GM18907 (cell line): Measurements from ENCODE around the gene ZNF609.

Experiments used
- ATAC-seq: cut with Tn5 transposase; IDR thresholded peaks from one replicate; pipeline ENCODE4 v1.9.1; 2021; ENCODE audit warnings: mild to moderate bottlenecking, moderate library complexity; ENCODE audit not compliant: unreplicated experiment

The ZNF609 gene

GRCh38 chr15:64530918-64531317 is 70.5 kb downstream of the ZNF609 start:
- no peak for ATAC-seq

- no peak for ATAC-seq
These were observed 72.3 kb downstream of the ZNF609 start for GRCh38 chr15:64532521-64533315.

GRCh38 chr15:64535460-64536243 is 75.3 kb downstream of the ZNF609 start:
- no peak for ATAC-seq

- no peak for ATAC-seq
These were observed 76.0 kb downstream of the ZNF609 start for GRCh38 chr15:64536244-64536836.

- ATAC-seq: no peak
These were observed 81.7 kb downstream of the ZNF609 start for GRCh38 chr15:64542091-64542490.

- ATAC-seq: no peak
These were observed 84.1 kb downstream of the ZNF609 start for GRCh38 chr15:64544450-64544849.

- ATAC-seq: no peak
These were observed 86.9 kb downstream of the ZNF609 start for GRCh38 chr15:64547275-64547674.

GRCh38 chr15:64548235-64548634 is 87.9 kb downstream of the ZNF609 start:
- ATAC-seq: no peak

- no peak for ATAC-seq
These were observed 89.5 kb downstream of the ZNF609 start for GRCh38 chr15:64549860-64550259.

- no peak for ATAC-seq
These were observed 92.0 kb downstream of the ZNF609 start for GRCh38 chr15:64552281-64552948.

- ATAC-seq: no peak
These were observed 98.2 kb downstream of the ZNF609 start for GRCh38 chr15:64558460-64559179.

- no peak for ATAC-seq
These were observed 98.9 kb downstream of the ZNF609 start for GRCh38 chr15:64559243-64559642.

GRCh38 chr15:64560501-64560900 is 100.1 kb downstream of the ZNF609 start:
- ATAC-seq: no peak

- no peak for ATAC-seq
These were observed 100.6 kb downstream of the ZNF609 start for GRCh38 chr15:64560998-64561397.

GRCh38 chr15:64562003-64562640 is 101.7 kb downstream of the ZNF609 start:
- no peak for ATAC-seq

- ATAC-seq: no peak
These were observed 105.7 kb downstream of the ZNF609 start for GRCh38 chr15:64566102-64566501.

GRCh38 chr15:64566629-64567427 is 106.5 kb downstream of the ZNF609 start:
- ATAC-seq: no peak

- ATAC-seq: no peak
These were observed 108.4 kb downstream of the ZNF609 start for GRCh38 chr15:64568765-64569164.

GRCh38 chr15:64571857-64572291 is 111.5 kb downstream of the ZNF609 start:
- ATAC-seq: peak; percentile 65
